Measurements from ENCODE around the gene GFOD2. TPM values are rescaled to one million over a fixed set of nuclear protein-coding genes. Genes with fewer than 3 reads are reported as not detected.

Gene GFOD2
- total and polyA plus RNA-seq, 2 of the 13 experiments (the other 11 are each of a cell fraction or from before 2014, with no cell fraction given) = 11.1 to 17.2 TPM

DNA sequence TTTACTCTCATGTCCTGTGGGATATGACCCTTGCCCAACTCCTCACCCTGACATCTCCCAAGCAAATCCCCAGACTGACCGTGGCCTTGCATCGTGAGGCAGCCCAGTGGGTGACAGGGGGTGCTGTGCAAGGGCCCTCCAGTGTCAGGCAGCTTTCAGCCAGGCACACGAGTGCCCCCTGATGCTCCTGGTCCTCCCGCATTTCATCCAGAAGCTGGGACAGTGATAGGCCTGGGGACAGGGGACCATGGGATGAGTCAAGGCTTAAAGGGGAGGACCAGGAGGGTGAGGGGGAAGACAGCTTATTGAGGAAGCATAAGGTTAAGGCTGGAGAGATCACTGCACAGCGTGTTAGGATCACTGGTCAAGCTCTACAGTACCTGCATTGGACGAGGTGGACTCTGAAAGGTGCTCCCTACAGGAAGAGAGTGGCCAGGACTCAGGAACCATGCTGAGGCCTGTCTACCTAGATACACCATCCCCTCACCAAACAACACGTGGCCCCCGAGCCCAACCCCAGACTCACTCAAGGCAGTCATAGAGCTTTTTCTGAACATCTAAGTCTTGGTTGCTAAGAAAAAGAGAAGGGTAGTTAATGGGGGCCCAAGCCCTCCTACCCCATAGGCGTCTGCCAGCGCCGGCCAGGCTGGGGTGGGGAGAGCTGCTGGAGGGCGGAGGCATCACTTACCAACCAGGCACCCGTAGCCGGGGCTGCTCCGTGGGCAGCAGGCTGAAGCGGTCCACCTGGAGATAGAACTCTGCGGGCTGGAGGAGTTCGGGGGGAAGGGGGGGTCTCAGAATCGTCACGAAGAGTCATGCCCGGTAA, 60.1 kb downstream of the GFOD2 start (continued):
- no peak for TF ChIP-seq HOXA7 (CRISPR knock-in tag; IDR thresholded peaks at IDR 0.05)
- TF ChIP-seq ZFP36L1 (CRISPR knock-in tag; IDR thresholded peaks at IDR 0.05) = no peak
- no peak for TF ChIP-seq TOPORS (CRISPR knock-in tag; IDR thresholded peaks at IDR 0.05)
- no peak for TF ChIP-seq ADNP (CRISPR knock-in tag; IDR thresholded peaks at IDR 0.05)
- TF ChIP-seq ZNF772 (CRISPR knock-in tag; IDR thresholded peaks at IDR 0.05) = no peak; the same call in 1 of the 2 replicates
- no peak for TF ChIP-seq ZNF557 (CRISPR knock-in tag; IDR thresholded peaks at IDR 0.05)
- TF ChIP-seq CCAR2 (optimal IDR thresholded peaks at IDR 0.05; ENCODE audit: low read depth, low read length) = no peak
- no peak for TF ChIP-seq ZNF20 (CRISPR knock-in tag; IDR thresholded peaks at IDR 0.05)
- 0 out of 2 replicates have a peak, but pooled peaks have one; percentile 61 for TF ChIP-seq REL (CRISPR knock-in tag; conservative IDR thresholded peaks at IDR 0.05)
- TF ChIP-seq SP4 (CRISPR knock-in tag; IDR thresholded peaks at IDR 0.05) = 0 out of 2 replicates have a peak, but pooled peaks have one; percentile 16
- TF ChIP-seq ZBTB3 (CRISPR knock-in tag; IDR thresholded peaks at IDR 0.05; ENCODE audit: borderline replicate concordance, low read depth) = 0 out of 2 replicates have a peak, but pooled peaks have one; percentile 7

DNA sequence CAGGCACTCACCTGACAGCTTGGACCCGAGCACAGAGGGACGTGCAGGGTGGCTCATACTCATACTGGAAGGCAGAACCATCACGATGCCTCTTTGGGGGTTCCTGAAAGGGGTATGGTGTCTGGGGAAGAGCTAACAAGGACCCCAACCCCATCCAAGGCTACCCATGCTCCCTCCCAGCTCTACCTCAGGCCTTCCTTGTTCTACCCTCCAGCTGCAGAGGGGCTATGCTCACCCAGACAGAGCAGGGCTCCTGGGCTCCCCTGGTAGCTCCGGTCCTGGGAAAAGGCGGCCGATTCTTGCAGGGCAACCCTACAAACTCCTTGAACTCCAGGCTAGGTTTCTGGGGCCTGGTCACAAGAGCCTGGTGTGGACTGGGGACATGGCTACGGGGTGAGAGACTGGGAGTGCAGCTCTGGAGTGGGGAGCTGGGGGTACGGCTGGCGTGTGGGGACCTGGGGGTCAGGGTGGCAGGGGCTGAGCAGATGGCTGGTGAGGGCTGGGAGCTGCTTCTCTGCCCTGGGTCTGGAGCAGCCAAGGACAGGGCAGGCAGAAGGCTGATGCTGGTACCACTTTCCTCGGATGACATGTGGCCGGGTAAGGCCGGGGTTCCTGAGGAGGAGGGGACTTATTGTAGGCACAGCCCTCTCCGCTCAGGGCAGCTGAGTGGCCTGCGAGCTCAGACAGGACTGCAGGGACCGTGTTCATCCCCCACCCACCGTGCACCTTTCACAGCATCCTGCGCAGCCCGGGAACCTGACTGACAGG, 61.2 kb downstream of the GFOD2 start:
- no TSS peak for BruUV-seq (replicated peaks)
- ChIA-PET CTCF (ENCODE audit: low intra/inter-chr PET ratio, low total read pairs) (no interaction called here), POLR2A (interaction anchor here (0.8 to 1.1 kb wide), 2 partner anchors 96 to 129 kb away, joined by 3 read pairs; partner anchors contain the start of gene RIPOR1)
- in situ Hi-C loops (cut with HindIII; ENCODE audit: extremely low pct_ligation_motif_present, low pct_unique_long_range_greater_than_20kb) = no loop called here
- Histone ChIP-seq H4K20me1 (ENCODE audit: insufficient read depth, low read length) (0 out of 2 replicates have a peak, but pooled peaks cover 3% of the 10 kb centered on the region), H2AFZ (ENCODE audit: low read length) (no peak overlapping the region), H3K36me3 (replicated peaks in 1 of 2; ENCODE audit: control insufficient read depth in 1 of 2, insufficient read depth in 2 of 2, low read length in 2 of 2) (peaks cover 6 to 10% of the 10 kb centered on the region in 2 experiments; a peak in 4 of 5 replicates), H3K27me3 (ENCODE audit: control insufficient read depth in 1 of 2, insufficient read depth in 2 of 2, low read length in 2 of 2) (peaks cover 0 to 15% of the 10 kb centered on the region in 2 experiments; a peak in 4 of 5 replicates), H3K9ac (ENCODE audit: insufficient read depth, low read depth, low read length) (no peak overlapping the region), H3K9me3 (ENCODE audit: low read length) (no peaks in the 10 kb centered on the region), H3K4me1 (ENCODE audit: insufficient read depth, low read length) (peaks cover 21% of the 10 kb centered on the region), H3K27ac (ENCODE audit: extremely low read length, insufficient read depth, low read length) (no peak overlapping the region), H3K79me2 (ENCODE audit: insufficient read depth, low read length) (peaks cover 11% of the 10 kb centered on the region), H3K4me2 (ENCODE audit: low read depth, low read length) (no peak overlapping the region), H3K4me3 (replicated peaks in 1 of 3; ENCODE audit: insufficient read depth in 1 of 3, low read depth in 2 of 3, low read length in 3 of 3) (no peak overlapping the region)
- intact Hi-C loops (cut with micrococcal nuclease; ENCODE audit: unreplicated experiment) = no loop called here
- ATAC-seq (no peak), DNase-seq (ENCODE audit: low spot score) (no peak), FAIRE-seq (no peak)
- WGBS (ENCODE audit: low lambda C conversion rate) = 92% methylated on average over 10 of the region's 18 CpGs
- TF ChIP-seq NCOR1 (IDR thresholded peaks at IDR 0.05; ENCODE audit: borderline replicate concordance, low read length) = no peak
- no peak for TF ChIP-seq ZFAT (CRISPR knock-in tag; conservative IDR thresholded peaks at IDR 0.05)
- TF ChIP-seq, protein P1, sequence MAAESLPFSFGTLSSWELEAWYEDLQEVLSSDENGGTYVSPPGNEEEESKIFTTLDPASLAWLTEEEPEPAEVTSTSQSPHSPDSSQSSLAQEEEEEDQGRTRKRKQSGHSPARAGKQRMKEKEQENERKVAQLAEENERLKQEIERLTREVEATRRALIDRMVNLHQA (CRISPR knock-in tag; IDR thresholded peaks at IDR 0.05) = no peak
- TF ChIP-seq, protein P2, sequence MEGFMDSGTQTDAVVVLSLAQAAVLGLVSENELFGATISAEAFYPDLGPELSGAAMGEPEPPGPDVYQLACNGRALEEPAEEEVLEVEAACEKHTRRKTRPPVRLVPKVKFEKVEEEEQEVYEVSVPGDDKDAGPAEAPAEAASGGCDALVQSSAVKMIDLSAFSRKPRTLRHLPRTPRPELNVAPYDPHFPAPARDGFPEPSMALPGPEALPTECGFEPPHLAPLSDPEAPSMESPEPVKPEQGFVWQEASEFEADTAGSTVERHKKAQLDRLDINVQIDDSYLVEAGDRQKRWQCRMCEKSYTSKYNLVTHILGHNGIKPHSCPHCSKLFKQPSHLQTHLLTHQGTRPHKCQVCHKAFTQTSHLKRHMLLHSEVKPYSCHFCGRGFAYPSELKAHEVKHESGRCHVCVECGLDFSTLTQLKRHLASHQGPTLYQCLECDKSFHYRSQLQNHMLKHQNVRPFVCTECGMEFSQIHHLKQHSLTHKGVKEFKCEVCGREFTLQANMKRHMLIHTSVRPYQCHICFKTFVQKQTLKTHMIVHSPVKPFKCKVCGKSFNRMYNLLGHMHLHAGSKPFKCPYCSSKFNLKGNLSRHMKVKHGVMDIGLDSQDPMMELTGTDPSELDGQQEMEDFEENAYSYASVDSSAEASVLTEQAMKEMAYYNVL (CRISPR knock-in tag; IDR thresholded peaks at IDR 0.05; ENCODE audit: borderline replicate concordance) = no peak
- TF ChIP-seq ZNF530 (CRISPR knock-in tag; IDR thresholded peaks at IDR 0.05; ENCODE audit: low read depth) = no peak
- no peak for TF ChIP-seq ZFP37 (CRISPR knock-in tag; IDR thresholded peaks at IDR 0.05; ENCODE audit: borderline replicate concordance)
- no peak for TF ChIP-seq IRF2 (CRISPR knock-in tag; IDR thresholded peaks at IDR 0.05)
- TF ChIP-seq HMG20B (CRISPR knock-in tag; conservative IDR thresholded peaks at IDR 0.05) = no peak
- no peak for TF ChIP-seq POLR2AphosphoS5 (IDR thresholded peaks at IDR 0.05; ENCODE audit: low read depth, low read length)
